DOHH2 (cell line): ENCODE results near the gene NUP98.

Experiments used
- H3F3A ChIP-seq: fragments of 200-600 bp; sonication (generic), shearing (Covaris generic); 2 replicates; pipeline ENCODE4 v1.6.0; 2016; ENCODE audit warnings: antibody characterized with exemption, mild to moderate bottlenecking; ENCODE audit not compliant: control insufficient read depth, insufficient read depth
- H3K27ac ChIP-seq: fragments of 200-600 bp; sonication (generic); 2 replicates; pipeline ENCODE4 v1.5.1; 2014; ENCODE audit warnings: low read depth, mild to moderate bottlenecking, low read length, moderate library complexity
- H3K27me3 ChIP-seq: fragments of 200-600 bp; sonication (generic); 2 replicates; pipeline ENCODE4 v1.6.1; 2014; ENCODE audit warnings: mild to moderate bottlenecking, low read length, mixed read lengths; ENCODE audit not compliant: control insufficient read depth
- H3K36me3 ChIP-seq: fragments of 200-600 bp; sonication (generic); 2 replicates; pipeline ENCODE4 v1.6.1; 2014; ENCODE audit warnings: mild to moderate bottlenecking, low read length, moderate library complexity, mixed read lengths; ENCODE audit not compliant: control insufficient read depth
- H3K4me1 ChIP-seq: fragments of 200-600 bp; sonication (generic); 2 replicates; pipeline ENCODE4 v1.6.1; 2014; ENCODE audit warnings: mild to moderate bottlenecking, low read length, mixed read lengths; ENCODE audit not compliant: control insufficient read depth
- H3K4me2 ChIP-seq: fragments of 200-600 bp; sonication (generic); 2 replicates; pipeline ENCODE4 v1.6.0; 2014; ENCODE audit warnings: mild to moderate bottlenecking, low read length, moderate library complexity
- H3K4me3 ChIP-seq: fragments of 200-600 bp; sonication (generic); 2 replicates; pipeline ENCODE4 v1.5.1; 2014; ENCODE audit warnings: mild to moderate bottlenecking, low read length, mixed read lengths
- H3K79me2 ChIP-seq: fragments of 200-600 bp; sonication (generic); 2 replicates; pipeline ENCODE4 v1.6.1; 2014; ENCODE audit warnings: mild to moderate bottlenecking, low read length, mixed read lengths; ENCODE audit not compliant: control insufficient read depth
- H3K9me2 ChIP-seq: fragments of 200-600 bp; sonication (generic); replicated peaks from 2 replicates; pipeline ENCODE4 v1.6.1; 2014; ENCODE audit warnings: mild to moderate bottlenecking, low read length, mixed read lengths; ENCODE audit not compliant: control insufficient read depth
- H3K9me3 ChIP-seq: fragments of 200-600 bp; sonication (generic); 2 replicates; pipeline ENCODE4 v1.6.1; 2014; ENCODE audit warnings: antibody characterized with exemption, low read length, mixed read lengths; ENCODE audit not compliant: control insufficient read depth, insufficient read depth
- H4K20me1 ChIP-seq: fragments of 200-600 bp; sonication (generic); 2 replicates; pipeline ENCODE4 v1.6.0; 2014; ENCODE audit warnings: low read depth, mild to moderate bottlenecking, antibody characterized with exemption, low read length, moderate library complexity; ENCODE audit not compliant: control insufficient read depth, insufficient read depth
- EZH2phosphoT487 ChIP-seq: fragments of 200-600 bp; sonication (generic); IDR thresholded peaks from 2 replicates; pipeline ENCODE4 v1.6.1; 2017; ENCODE audit warnings: borderline replicate concordance, mild to moderate bottlenecking, antibody characterized with exemption, low read length, moderate library complexity, mixed read lengths
- TF ChIP-seq, protein P1 (sequence below): fragments of 200-600 bp; sonication (generic); IDR thresholded peaks from one replicate; pipeline ENCODE4 v1.5.1; 2014; ENCODE audit warnings: antibody characterized with exemption, mild to moderate bottlenecking, low read depth, low read length; ENCODE audit not compliant: poor library complexity, severe bottlenecking

Gene NUP98

DNA sequence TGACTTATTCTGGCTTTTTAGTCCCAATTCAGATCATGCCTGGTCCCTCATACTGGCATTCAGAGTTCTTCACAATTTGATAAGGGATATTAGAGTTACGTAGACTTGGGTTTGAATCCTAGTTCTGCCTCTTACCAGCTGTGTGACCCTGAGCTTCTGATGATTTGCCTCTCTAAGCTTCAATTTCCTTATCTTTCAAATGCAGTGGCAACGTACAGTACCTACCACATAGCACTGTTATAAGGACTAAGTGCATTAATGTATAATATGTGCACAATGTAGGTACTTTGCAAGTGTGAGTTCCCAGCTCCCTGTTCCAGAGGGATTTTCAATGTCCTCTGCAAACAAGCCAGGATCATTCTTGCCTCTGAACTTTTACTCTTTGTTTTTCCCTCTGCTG is 36.1 kb upstream of the NUP98 start:
- Histone ChIP-seq H3K4me3 (no peak overlapping the region), H3F3A (0 out of 2 replicates have a peak, but pooled peaks cover under 1% of the 10 kb centered on the region), H3K9me3 (no peaks in the 10 kb centered on the region), H4K20me1 (peaks cover 39% of the 10 kb centered on the region), H3K9me2 (no peaks in the 10 kb centered on the region), H3K4me2 (no peak overlapping the region), H3K79me2 (peaks cover 85% of the 10 kb centered on the region), H3K4me1 (peaks cover 44% of the 10 kb centered on the region), H3K27ac (no peak overlapping the region), H3K36me3 (peaks cover 60% of the 10 kb centered on the region), H3K27me3 (no peaks in the 10 kb centered on the region)
- TF ChIP-seq EZH2phosphoT487: no peak
- TF ChIP-seq, protein P1, sequence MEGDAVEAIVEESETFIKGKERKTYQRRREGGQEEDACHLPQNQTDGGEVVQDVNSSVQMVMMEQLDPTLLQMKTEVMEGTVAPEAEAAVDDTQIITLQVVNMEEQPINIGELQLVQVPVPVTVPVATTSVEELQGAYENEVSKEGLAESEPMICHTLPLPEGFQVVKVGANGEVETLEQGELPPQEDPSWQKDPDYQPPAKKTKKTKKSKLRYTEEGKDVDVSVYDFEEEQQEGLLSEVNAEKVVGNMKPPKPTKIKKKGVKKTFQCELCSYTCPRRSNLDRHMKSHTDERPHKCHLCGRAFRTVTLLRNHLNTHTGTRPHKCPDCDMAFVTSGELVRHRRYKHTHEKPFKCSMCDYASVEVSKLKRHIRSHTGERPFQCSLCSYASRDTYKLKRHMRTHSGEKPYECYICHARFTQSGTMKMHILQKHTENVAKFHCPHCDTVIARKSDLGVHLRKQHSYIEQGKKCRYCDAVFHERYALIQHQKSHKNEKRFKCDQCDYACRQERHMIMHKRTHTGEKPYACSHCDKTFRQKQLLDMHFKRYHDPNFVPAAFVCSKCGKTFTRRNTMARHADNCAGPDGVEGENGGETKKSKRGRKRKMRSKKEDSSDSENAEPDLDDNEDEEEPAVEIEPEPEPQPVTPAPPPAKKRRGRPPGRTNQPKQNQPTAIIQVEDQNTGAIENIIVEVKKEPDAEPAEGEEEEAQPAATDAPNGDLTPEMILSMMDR: no peak

DNA sequence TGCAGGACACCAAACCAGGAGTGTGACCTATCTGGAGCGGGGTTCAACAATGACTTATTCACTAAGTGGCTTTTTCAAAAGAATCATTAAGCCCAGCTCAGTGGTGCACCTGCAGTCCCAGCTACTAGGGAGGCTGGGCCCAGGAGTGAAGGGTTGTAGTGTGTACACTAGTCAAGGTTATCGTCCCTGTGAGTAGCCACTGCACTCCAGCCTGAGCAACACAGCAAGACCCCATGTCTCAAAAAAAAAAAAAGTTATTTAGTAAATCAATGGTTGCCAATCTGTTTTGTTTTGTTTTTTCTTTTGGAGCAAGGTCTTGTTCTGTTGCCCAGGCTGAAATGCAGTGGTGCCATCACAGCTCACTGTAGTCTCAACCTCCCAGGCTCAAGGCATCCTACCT is 35.5 kb upstream of the NUP98 start:
- no peak overlapping the region for H3K4me3 ChIP-seq
- peaks cover 34% of the 10 kb centered on the region for H4K20me1 ChIP-seq
- no peak overlapping the region for H3K27ac ChIP-seq
- H3F3A ChIP-seq: no peaks in the 10 kb centered on the region
- H3K27me3 ChIP-seq: no peaks in the 10 kb centered on the region
- H3K4me1 ChIP-seq: peaks cover 38% of the 10 kb centered on the region
- no peaks in the 10 kb centered on the region for H3K9me2 ChIP-seq
- H3K79me2 ChIP-seq: peaks cover 79% of the 10 kb centered on the region
- H3K4me2 ChIP-seq: no peak overlapping the region
- no peaks in the 10 kb centered on the region for H3K9me3 ChIP-seq
- no peak for TF ChIP-seq EZH2phosphoT487
- TF ChIP-seq, protein P1: no peak
- peaks cover 60% of the 10 kb centered on the region for H3K36me3 ChIP-seq

DNA sequence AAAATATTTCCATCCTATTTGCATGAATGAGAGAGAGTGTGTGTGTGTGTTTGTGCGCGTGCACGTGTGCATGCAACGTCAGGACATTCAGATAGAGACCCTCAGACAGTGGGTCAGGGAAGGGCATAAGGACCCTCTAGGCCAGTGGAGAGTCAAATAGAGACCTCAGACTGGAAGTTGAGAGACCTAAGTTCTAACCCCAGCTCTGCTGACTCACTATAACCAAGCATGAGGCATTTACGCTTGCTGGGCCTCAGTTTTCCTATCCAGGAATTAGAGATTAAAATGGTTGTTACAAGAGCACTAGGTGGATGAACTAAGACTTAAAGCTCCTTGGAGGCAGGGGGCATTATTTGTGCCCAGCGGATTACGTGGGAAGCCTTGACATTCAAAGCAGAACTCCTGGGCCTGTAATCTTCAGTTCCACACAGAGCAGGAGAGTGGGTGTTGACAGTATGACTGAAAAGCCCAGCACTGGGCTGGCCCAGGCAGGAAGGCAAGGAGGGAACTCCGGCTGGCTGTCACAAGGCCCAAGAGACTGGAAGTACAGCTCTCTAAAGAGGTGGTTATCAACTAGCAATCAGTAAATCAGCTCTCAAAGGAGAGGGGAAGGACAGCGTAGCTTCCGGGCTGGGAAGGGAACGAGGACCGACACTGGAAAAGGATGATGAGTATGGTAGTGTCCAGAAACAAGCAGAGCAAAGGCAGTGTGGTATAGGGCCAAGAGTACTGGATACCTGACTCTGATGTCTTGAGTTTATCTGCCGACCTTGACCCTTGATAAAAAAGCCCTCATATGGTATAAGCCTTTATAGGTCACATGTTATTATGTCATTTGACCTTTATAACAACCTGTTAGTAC is 34.3 kb upstream of the NUP98 start:
- H3K4me2 ChIP-seq: no peak overlapping the region
- peaks cover 25% of the 10 kb centered on the region; the same call in 1 of the 2 replicates for H4K20me1 ChIP-seq
- no peak overlapping the region for H3K27ac ChIP-seq
- no peaks in the 10 kb centered on the region for H3K9me2 ChIP-seq
- H3K36me3 ChIP-seq: peaks cover 65% of the 10 kb centered on the region
- peaks cover 26% of the 10 kb centered on the region for H3K4me1 ChIP-seq
- peaks cover 67% of the 10 kb centered on the region for H3K79me2 ChIP-seq
- H3K4me3 ChIP-seq: no peak overlapping the region
- no peaks in the 10 kb centered on the region for H3K27me3 ChIP-seq
- H3K9me3 ChIP-seq: no peaks in the 10 kb centered on the region
- H3F3A ChIP-seq: no peaks in the 10 kb centered on the region
- TF ChIP-seq, protein P1: no peak
- TF ChIP-seq EZH2phosphoT487: no peak
